GM21360 (cell line): ENCODE measurements around the gene VSNL1.
"Not testable (repeated sequence)": the region's sequence is repeated elsewhere in the genome, so short reads cannot be mapped to it uniquely, and the experiment has no call there.

Source experiments
- ATAC-seq: cut with Tn5 transposase; IDR thresholded peaks from one replicate; pipeline ENCODE4 v1.9.1; 2021; ENCODE audit warnings: mild to moderate bottlenecking, moderate library complexity; ENCODE audit not compliant: unreplicated experiment

Gene VSNL1

GRCh38 chr2:17541531-17541950, 1.0 kb downstream of the VSNL1 start:
- no peak for ATAC-seq

- no peak for ATAC-seq
These were observed 2.0 kb downstream of the VSNL1 start for GRCh38 chr2:17542471-17542870.

- ATAC-seq: no peak
These were observed 2.7 kb downstream of the VSNL1 start for GRCh38 chr2:17543131-17543660.

GRCh38 chr2:17543848-17544247, 3.4 kb downstream of the VSNL1 start:
- no peak for ATAC-seq

GRCh38 chr2:17544256-17544655, 3.8 kb downstream of the VSNL1 start:
- no peak for ATAC-seq

GRCh38 chr2:17545680-17546613, 5.5 kb downstream of the VSNL1 start:
- ATAC-seq: no peak

GRCh38 chr2:17547237-17547636, 6.7 kb downstream of the VSNL1 start:
- ATAC-seq: no peak

- no peak for ATAC-seq
These were observed 7.2 kb downstream of the VSNL1 start for GRCh38 chr2:17547737-17548136.

GRCh38 chr2:17550907-17551306, 10.4 kb downstream of the VSNL1 start:
- ATAC-seq: no peak

GRCh38 chr2:17555150-17555549, 14.7 kb downstream of the VSNL1 start:
- ATAC-seq: no peak

GRCh38 chr2:17557596-17557995, 17.1 kb downstream of the VSNL1 start:
- no peak for ATAC-seq

- no peak for ATAC-seq
These were observed 17.6 kb downstream of the VSNL1 start for GRCh38 chr2:17558053-17558452.

- no peak for ATAC-seq
These were observed 18.4 kb downstream of the VSNL1 start for GRCh38 chr2:17558878-17559277.

GRCh38 chr2:17565726-17566125, 25.2 kb downstream of the VSNL1 start:
- not testable (repeated sequence) for ATAC-seq

GRCh38 chr2:17571681-17572080, 31.2 kb downstream of the VSNL1 start:
- ATAC-seq: no peak

GRCh38 chr2:17573085-17573803, 32.7 kb downstream of the VSNL1 start:
- ATAC-seq: no peak

GRCh38 chr2:17573804-17574175, 33.3 kb downstream of the VSNL1 start:
- no peak for ATAC-seq

- no peak for ATAC-seq
These were observed 34.0 kb downstream of the VSNL1 start for GRCh38 chr2:17574406-17575073.

GRCh38 chr2:17576802-17577201, 36.3 kb downstream of the VSNL1 start:
- no peak for ATAC-seq

GRCh38 chr2:17578466-17578928, 38.0 kb downstream of the VSNL1 start:
- ATAC-seq: peak; percentile 92
